Effector memory CD4-positive, alpha-beta T cell (primary cell): ENCODE data around the gene TSBP1.
"Not testable (repeated sequence)": the region's sequence is repeated elsewhere in the genome, so short reads cannot be mapped to it uniquely, and the experiment has no call there.

Experiments used
- DNase-seq, 3 donors: peaks; one replicate each; pipeline ENCODE4 v3.0.0-alpha.2; 2020
- H3K27ac ChIP-seq: 2 replicates; pipeline ENCODE4 v1.7.0; 2013; ENCODE audit warnings: mild to moderate bottlenecking, low read length, moderate library complexity; ENCODE audit not compliant: insufficient read depth, poor library complexity, severe bottlenecking
- H3K27me3 ChIP-seq: replicated peaks from 2 replicates; pipeline ENCODE4 v1.7.0; 2013; ENCODE audit warnings: mild to moderate bottlenecking, low read length; ENCODE audit not compliant: insufficient read depth, control insufficient read depth, poor library complexity, severe bottlenecking
- H3K36me3 ChIP-seq: 2 replicates; pipeline ENCODE4 v1.7.0; 2013; ENCODE audit warnings: mild to moderate bottlenecking, low read length, moderate library complexity; ENCODE audit not compliant: control insufficient read depth, insufficient read depth
- H3K4me1 ChIP-seq: 2 replicates; pipeline ENCODE4 v1.7.0; 2013; ENCODE audit warnings: low read length, mild to moderate bottlenecking; ENCODE audit not compliant: control insufficient read depth, insufficient read depth, poor library complexity, severe bottlenecking
- H3K4me3 ChIP-seq: 2 replicates; pipeline ENCODE4 v1.7.0; 2013; ENCODE audit warnings: low read length, low read depth, mild to moderate bottlenecking; ENCODE audit not compliant: insufficient read depth, poor library complexity, severe bottlenecking
- H3K9me3 ChIP-seq: 2 replicates; pipeline ENCODE4 v1.7.0; 2013; ENCODE audit warnings: mild to moderate bottlenecking, low read length, moderate library complexity; ENCODE audit not compliant: control insufficient read depth

TSBP1 gene

DNA sequence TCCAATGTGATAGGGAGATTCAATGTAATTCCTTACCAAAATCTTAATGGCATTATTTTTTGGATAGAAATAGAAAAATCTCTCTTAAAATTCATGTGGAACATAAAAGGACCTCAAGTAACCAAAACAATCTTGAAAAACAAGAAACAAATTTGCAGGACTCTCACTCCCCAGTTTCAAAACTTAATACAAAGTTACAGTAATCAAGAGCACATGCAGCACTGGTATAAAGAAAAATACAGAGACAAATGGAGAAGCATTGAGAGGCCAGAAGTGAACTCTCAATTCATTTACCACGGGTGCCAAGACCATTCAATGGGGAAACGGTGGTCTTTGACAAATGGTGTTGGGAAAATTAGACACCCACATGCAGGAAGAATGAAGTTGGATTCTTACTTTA is 7.8 kb upstream of the TSBP1 start:
- DNase-seq: no peak
- H3K9me3 ChIP-seq: no peaks in the 10 kb centered on the region
- no peaks in the 10 kb centered on the region for H3K27me3 ChIP-seq
- no peak overlapping the region for H3K27ac ChIP-seq
- no peak overlapping the region for H3K4me3 ChIP-seq
- no peaks in the 10 kb centered on the region for H3K36me3 ChIP-seq
- no peaks in the 10 kb centered on the region for H3K4me1 ChIP-seq

DNA sequence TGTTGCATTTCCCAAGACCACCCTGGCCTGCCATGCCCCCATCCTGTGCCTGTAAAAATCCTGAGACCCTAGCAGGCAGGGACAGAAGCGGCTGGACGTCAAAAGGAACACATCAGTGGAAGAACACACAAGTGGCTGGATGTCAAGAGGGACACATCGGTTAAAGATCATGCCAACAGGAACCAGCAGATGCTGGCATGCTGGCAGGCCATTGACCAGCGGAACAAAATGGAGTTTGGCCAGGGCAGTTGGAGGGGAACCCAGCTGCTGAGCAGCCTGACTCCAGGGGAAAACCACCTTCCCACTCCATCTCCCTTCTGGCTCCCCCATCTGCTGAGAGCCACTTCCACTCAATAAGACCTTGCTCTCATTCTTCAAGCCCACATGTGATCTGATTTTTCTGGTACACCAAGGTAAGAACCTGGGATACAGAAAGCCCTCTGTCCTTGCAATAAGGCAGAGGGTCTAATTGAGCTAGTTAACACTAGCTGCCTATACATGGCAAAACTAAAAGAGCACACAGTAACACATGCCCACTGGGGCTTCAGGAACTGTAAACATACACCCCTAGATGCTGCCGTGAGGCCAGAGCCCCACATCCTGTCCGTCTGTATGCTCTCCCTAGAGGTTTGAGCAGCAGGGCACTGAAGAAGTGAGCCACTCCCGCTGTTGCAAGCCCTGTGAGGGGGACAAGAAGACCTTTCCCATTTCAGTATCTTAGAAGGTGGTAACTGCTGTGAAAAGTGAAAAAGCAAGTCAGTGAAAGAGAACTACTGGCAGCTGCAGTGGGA is 4.2 kb upstream of the TSBP1 start:
- H3K27ac ChIP-seq: no peak overlapping the region

DNA sequence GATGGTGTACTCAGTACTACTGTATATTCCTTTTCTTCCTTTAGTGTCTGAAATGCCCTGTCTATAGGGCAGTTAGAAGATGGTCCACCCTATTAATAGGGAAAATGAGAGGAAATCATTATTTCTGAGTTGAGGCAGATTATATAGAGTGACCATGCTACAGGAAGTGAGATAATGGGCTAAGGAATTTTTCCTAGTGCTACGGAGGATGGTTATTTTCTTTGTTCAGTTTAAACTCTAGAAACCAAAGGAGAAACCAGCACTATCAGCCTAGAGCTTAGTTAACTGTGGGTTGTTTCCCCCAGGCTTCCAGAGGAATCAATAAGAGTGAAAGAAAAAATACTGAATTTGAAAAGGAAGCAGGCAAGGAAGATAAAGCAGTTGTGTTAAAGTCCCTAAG is 474 bp downstream of the TSBP1 start:
- H3K9me3 ChIP-seq: no peaks in the 10 kb centered on the region
- no peak overlapping the region for H3K27ac ChIP-seq
- no peaks in the 10 kb centered on the region for H3K36me3 ChIP-seq
- H3K27me3 ChIP-seq: peaks cover 4% of the 10 kb centered on the region
- no peak overlapping the region for H3K4me3 ChIP-seq
- DNase-seq: no peak
- H3K4me1 ChIP-seq: no peaks in the 10 kb centered on the region

More for the DNA sequence above, 4.2 kb upstream of the TSBP1 start:
- Histone ChIP-seq H3K9me3 (no peaks in the 10 kb centered on the region), H3K4me1 (no peaks in the 10 kb centered on the region), H3K4me3 (no peak overlapping the region), H3K27me3 (no peaks in the 10 kb centered on the region), H3K36me3 (no peaks in the 10 kb centered on the region)
- no peak for DNase-seq

DNA sequence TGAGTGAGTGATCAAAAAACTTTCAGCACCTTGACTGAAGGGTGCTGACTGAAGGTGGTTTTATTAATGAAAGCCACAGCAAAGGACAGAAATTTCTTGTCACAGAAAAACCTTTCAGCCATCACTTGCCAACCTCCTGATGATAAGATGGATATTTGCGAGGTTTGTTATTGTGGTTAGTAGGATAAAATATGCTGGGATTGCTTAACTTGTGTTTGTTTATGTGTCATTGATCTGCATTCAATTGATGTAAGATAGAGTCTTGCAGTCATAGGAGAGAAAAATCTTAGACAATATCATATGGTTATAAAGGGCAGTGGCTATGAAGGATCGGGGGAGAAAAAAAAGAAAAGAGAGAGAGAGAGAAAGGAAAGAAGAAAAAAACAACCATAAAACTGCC is 1.2 kb downstream of the TSBP1 start:
- Histone ChIP-seq H3K9me3 (no peaks in the 10 kb centered on the region), H3K4me1 (no peaks in the 10 kb centered on the region), H3K27ac (no peak overlapping the region), H3K36me3 (no peaks in the 10 kb centered on the region), H3K27me3 (peaks cover 4% of the 10 kb centered on the region), H3K4me3 (no peak overlapping the region)
- DNase-seq: no peak

DNA sequence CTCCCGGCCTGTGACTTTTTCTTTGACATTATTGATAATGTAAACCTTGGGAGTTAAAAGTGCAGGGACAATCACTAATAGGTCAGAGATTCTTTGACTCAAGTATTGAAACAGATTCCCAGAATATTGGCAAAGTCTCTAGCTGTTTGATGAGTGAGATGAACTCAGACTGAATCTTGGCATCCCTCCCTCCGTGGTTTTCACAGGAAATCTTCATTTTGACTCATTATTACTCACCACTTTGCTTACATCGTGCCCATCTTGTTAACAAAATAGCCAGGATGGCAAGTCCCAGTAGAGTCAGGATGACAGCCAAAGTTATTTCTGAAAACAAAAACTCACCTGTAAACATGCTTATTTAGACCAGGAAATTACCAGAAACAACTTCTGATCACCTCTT is 2.0 kb downstream of the TSBP1 start:
- no peak for DNase-seq
- no peak overlapping the region for H3K4me3 ChIP-seq
- H3K9me3 ChIP-seq: no peaks in the 10 kb centered on the region
- no peak overlapping the region for H3K27ac ChIP-seq
- H3K4me1 ChIP-seq: no peaks in the 10 kb centered on the region
- H3K36me3 ChIP-seq: no peaks in the 10 kb centered on the region
- H3K27me3 ChIP-seq: peaks cover 4% of the 10 kb centered on the region

DNA sequence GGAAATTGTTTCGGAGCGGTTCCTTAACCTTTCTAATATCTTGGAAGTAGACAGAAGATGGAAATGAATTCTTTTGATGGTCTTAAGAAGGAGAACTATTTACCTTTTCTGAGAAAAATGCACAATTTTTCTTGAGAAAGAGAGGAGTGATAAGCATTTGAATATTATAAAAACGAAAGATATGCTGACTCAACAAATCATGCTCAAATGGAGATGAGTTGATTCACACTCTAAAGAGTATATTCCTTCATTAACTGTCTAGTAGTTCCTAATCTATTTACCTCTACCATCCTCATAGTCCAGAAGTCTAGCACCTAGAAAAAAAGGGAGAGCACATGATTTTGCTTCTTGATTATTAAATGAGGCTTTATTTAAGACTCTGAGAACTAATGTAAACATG is 4.1 kb downstream of the TSBP1 start:
- Histone ChIP-seq H3K4me3 (no peak overlapping the region), H3K27me3 (peaks cover 4% of the 10 kb centered on the region), H3K9me3 (no peaks in the 10 kb centered on the region), H3K36me3 (no peaks in the 10 kb centered on the region), H3K4me1 (no peaks in the 10 kb centered on the region), H3K27ac (no peak overlapping the region)
- DNase-seq: no peak

DNA sequence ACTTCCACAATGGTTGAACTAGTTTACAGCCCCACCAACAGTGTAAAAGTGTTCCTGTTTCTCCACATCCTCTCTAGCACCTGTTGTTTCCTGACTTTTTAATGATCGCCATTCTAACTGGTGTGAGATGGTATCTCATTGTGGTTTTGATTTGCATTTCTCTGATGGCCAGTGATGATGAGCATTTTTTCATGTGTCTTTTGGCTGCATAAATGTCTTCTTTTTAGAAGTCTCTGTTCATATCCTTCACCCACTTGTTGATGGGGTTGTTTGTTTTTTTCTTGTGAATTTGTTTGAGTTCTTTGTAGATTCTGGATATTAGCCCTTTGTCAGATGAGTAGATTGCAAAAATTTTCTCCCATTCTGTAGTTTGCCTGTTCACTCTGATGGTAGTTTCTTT is 12.5 kb downstream of the TSBP1 start:
- not testable (repeated sequence) for H3K4me1 ChIP-seq, H3K4me3 ChIP-seq

DNA sequence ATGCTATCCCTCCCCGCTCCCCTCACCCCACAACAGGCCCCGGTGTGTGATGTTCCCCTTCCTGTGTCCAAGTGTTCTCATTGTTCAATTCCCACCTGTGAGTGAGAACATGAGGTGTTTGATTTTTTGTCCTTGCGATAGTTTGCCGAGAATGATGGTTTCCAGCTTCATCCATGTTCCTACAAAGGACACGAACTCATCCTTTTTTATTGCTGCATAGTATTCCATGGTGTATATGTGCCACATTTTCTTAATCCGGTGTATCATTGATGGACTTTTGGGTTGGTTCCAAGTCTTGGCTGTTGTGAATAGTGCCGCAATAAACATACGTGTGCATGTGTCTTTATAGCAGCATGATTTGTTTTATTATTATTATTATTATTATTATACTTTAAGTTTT is 13.2 kb downstream of the TSBP1 start:
- not testable (repeated sequence) for H3K4me3 ChIP-seq, H3K9me3 ChIP-seq, H3K27ac ChIP-seq, H3K4me1 ChIP-seq, DNase-seq, H3K27me3 ChIP-seq, H3K36me3 ChIP-seq

More for the DNA sequence above, 12.5 kb downstream of the TSBP1 start:
- not testable (repeated sequence) for H3K27me3 ChIP-seq, DNase-seq, H3K9me3 ChIP-seq, H3K27ac ChIP-seq, H3K36me3 ChIP-seq

DNA sequence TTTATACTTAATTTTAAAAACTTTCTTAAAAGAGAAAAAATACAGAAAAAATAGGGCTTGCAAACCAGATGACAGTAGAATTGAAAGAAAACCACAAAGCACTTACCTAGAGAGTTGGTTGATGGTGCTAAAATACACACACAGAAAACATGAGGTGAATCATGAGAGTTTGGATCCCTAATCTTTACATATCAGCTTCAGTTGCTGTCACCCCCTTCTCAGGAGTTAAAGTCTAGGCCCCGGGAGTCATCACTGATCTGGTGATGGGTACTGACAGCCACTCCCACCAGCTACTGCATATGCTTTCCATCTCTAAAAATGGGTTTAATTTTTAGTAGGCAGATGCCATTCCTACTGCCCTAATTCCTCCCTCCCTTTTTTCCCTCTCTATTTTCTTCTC is 16.7 kb downstream of the TSBP1 start:
- Histone ChIP-seq H3K4me1 (no peaks in the 10 kb centered on the region), H3K27me3 (no peaks in the 10 kb centered on the region)
- DNase-seq: no peak

DNA sequence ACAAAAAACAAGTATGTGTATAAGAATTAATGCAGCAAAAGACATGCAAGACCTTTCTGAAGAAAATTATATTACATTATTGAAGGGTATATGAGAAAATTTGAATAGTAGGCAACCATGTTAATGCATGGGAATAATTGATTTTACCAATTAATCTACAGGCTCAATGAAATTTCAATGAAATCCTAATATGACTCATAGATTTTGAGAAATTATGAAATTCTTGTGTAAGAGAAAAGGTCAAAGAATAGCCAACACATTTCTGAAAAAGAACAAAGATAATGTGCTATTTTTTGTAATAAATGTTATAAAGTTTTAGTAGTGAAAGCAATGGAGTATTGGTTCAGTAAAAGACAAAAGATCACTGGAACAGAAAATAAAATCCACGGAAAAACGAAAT is 18.4 kb downstream of the TSBP1 start:
- Histone ChIP-seq H3K4me3 (no peak overlapping the region), H3K9me3 (no peaks in the 10 kb centered on the region)
- no peak for DNase-seq

More for the DNA sequence above, 16.7 kb downstream of the TSBP1 start:
- Histone ChIP-seq H3K9me3 (no peaks in the 10 kb centered on the region), H3K4me3 (no peak overlapping the region), H3K27ac (no peak overlapping the region), H3K36me3 (no peaks in the 10 kb centered on the region)

More for the DNA sequence above, 18.4 kb downstream of the TSBP1 start:
- no peak overlapping the region for H3K27ac ChIP-seq
- no peaks in the 10 kb centered on the region for H3K36me3 ChIP-seq
- H3K27me3 ChIP-seq: peaks cover 3% of the 10 kb centered on the region
- no peaks in the 10 kb centered on the region for H3K4me1 ChIP-seq
